ENCODE results near the gene DCAF16. TPM values are rescaled to one million over a fixed set of nuclear protein-coding genes. Genes with fewer than 3 reads are reported as not detected.
"Not testable (repeated sequence)": the region's sequence is repeated elsewhere in the genome, so short reads cannot be mapped to it uniquely, and the experiment has no call there.

DCAF16 gene
- total RNA-seq, result 10 to 100 TPM; 41.7 to 42.0 TPM

GRCh38 chr4:17810260-17811077 lies at the start of gene DCAF16, which contains the start of gene NCAPG:
TSS of gene DCAF16 (minus strand) at chr4:17810757. CDS start at chr4:17804141, 6,616 bp downstream.
TSS of gene NCAPG (plus strand) at chr4:17810979. CDS start at chr4:17811078, 99 bp downstream.
- peaks cover 72% of the 10 kb centered on the region for H3K36me3 Mint-ChIP-seq (ENCODE audit: low read depth)
- peaks cover 57% of the 10 kb centered on the region for H3K4me1 Mint-ChIP-seq
- ChIA-PET POLR2A (interaction anchor here (0.6 to 6.2 kb wide), 26 partner anchors 10 to 298 kb away, joined by 3 to 76 read pairs (median 4); partner anchors contain the start of genes LAP3, LCORL, MED28 and QDPR), CTCF (interaction anchor here (1.4 to 4.2 kb wide), 6 partner anchors 12 to 262 kb away, joined by 4 to 44 read pairs (median 8); partner anchors contain the start of genes LAP3 and MED28)
- peak within 1 kb of the TSS; percentile 91 for H3K4me3 Mint-ChIP-seq
- peak within 1 kb of the TSS; percentile 96 for H3K27ac Mint-ChIP-seq
- no peaks in the 10 kb centered on the region for H3K27me3 Mint-ChIP-seq
- DNase-seq, result peak; percentile 99
- H3K9me3 Mint-ChIP-seq, result no peaks in the 10 kb centered on the region

- ChIA-PET POLR2A (no interaction called here), CTCF (no interaction called here)
- Mint-ChIP-seq H3K4me3 (no peak overlapping the region), H3K27me3 (no peaks in the 10 kb centered on the region), H3K4me1 (no peaks in the 10 kb centered on the region), H3K9me3 (peaks cover 19% of the 10 kb centered on the region), H3K27ac (no peak overlapping the region), H3K36me3 (ENCODE audit: low read depth) (peaks cover 11% of the 10 kb centered on the region)
- no peak for DNase-seq
Measured at GRCh38 chr4:17859793-17860406, 49.3 kb upstream of the DCAF16 start.

GRCh38 chr4:17854036-17854435 lies 43.5 kb upstream of the DCAF16 start:
- no peak overlapping the region for H3K4me3 Mint-ChIP-seq
- H3K27me3 Mint-ChIP-seq, result no peaks in the 10 kb centered on the region
- H3K27ac Mint-ChIP-seq, result no peak overlapping the region
- H3K4me1 Mint-ChIP-seq, result no peaks in the 10 kb centered on the region
- H3K36me3 Mint-ChIP-seq (ENCODE audit: low read depth), result no peaks in the 10 kb centered on the region
- CTCF ChIA-PET, result interaction anchor here (0.7 kb wide), 1 partner anchor 10 kb away, joined by 3 read pairs; no protein-coding TSS in a partner anchor
- POLR2A ChIA-PET, result no interaction called here
- no peak for DNase-seq
- H3K9me3 Mint-ChIP-seq, result no peaks in the 10 kb centered on the region

DNA sequence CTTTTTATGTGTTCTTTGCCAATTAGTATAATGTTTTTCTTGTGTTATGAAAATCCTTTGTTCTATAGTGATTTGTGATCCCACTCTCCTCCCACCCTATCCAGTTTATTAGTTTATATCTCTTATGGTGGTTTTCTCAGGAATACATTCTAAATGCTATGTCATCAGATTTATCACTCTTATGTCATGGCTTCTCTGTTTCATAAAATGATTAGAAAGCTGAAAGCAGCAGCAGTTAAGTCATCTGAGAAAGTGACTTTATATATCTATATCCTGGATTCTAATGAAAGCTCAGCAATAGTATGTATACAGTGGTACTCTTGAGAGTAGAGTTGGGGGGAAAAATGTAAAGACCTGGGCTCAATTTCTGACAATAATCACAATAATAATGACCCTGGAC lies 41.4 kb upstream of the DCAF16 start:
- ChIA-PET POLR2A (interaction anchor here (0.9 to 1.2 kb wide), 2 partner anchors 35 to 42 kb away, joined by 3 read pairs; partner anchors contain the start of gene DCAF16), CTCF (no interaction called here)
- no peaks in the 10 kb centered on the region for H3K9me3 Mint-ChIP-seq
- peaks cover 16% of the 10 kb centered on the region for H3K36me3 Mint-ChIP-seq (ENCODE audit: low read depth)
- no peaks in the 10 kb centered on the region for H3K27me3 Mint-ChIP-seq
- H3K4me1 Mint-ChIP-seq, result no peaks in the 10 kb centered on the region
- DNase-seq, result no peak
- no peak overlapping the region for H3K27ac Mint-ChIP-seq
- H3K4me3 Mint-ChIP-seq, result no peak overlapping the region

GRCh38 chr4:17850295-17850694 lies 39.7 kb upstream of the DCAF16 start:
- CTCF ChIA-PET, H3K4me3 Mint-ChIP-seq, H3K4me1 Mint-ChIP-seq, POLR2A ChIA-PET, H3K27me3 Mint-ChIP-seq, H3K27ac Mint-ChIP-seq, DNase-seq, H3K9me3 Mint-ChIP-seq: not testable (repeated sequence)
- peaks cover 30% of the 10 kb centered on the region for H3K36me3 Mint-ChIP-seq (ENCODE audit: low read depth)

DNA sequence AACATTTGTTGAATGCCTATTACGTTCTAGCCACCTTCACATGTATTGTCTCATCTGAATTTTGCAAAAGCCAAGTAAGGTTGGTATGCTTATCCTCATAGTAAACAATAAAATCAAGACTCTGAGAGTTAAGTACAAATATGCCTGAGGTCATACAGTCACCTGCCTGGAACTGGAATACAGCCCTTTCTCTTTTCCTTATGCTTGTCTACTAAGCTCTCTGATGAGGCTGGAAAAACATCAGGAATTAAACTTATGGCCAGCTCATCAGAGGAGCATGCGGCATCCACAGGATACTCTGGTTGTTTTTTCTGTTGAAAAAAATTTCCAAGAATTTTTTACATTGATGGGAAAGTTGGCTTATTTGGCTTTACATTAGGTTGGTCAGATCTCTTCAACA lies 35.7 kb upstream of the DCAF16 start:
- H3K9me3 Mint-ChIP-seq, result no peaks in the 10 kb centered on the region

DNA sequence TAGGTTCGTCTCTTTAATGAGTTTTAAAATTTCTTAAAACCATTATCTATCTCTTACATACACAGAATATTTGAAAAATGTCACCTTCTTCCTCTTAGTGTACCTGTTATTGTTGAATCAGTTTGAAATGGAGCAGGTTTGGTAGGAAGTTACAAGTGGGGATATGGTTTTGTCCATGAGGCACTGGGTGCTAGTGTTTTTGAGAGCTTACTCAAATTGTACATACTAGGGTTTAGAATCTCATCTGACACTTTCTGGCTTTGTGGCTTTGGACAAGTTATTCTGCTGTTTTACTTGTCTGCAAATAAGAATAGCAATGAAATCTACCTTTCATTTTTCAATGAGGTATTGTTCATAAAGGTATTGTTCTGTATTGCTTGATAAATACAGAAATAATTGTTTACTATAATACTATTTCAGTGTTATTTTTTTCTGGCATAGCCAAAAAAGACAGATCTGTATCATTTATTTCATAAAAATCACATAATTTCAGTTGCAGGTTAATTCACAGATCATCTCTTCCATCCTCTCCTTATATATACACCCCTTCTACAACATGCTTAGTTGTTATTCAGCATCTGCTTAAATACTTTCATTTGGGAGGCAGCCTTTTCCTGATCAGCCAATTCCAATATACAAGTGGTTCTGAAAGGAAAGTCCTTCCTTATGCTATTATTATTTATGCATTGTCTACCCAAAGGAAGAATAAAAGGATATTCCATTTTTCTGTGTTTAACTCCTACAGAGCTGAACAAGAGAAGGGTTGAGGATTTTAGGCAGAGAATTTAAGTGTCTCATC lies 13.5 kb upstream of the DCAF16 start:
- ChIA-PET POLR2A (no interaction called here), CTCF (no interaction called here)
- Mint-ChIP-seq H3K27ac (no peak overlapping the region), H3K27me3 (no peaks in the 10 kb centered on the region), H3K4me3 (no peak overlapping the region), H3K4me1 (peaks cover 32% of the 10 kb centered on the region), H3K36me3 (ENCODE audit: low read depth) (peaks cover 66% of the 10 kb centered on the region), H3K9me3 (no peaks in the 10 kb centered on the region)
- no peak for DNase-seq

More for the DNA sequence above, 35.7 kb upstream of the DCAF16 start:
- Mint-ChIP-seq H3K27me3 (no peaks in the 10 kb centered on the region), H3K36me3 (ENCODE audit: low read depth) (peaks cover 65% of the 10 kb centered on the region), H3K27ac (no peak overlapping the region), H3K4me3 (no peak overlapping the region), H3K4me1 (no peaks in the 10 kb centered on the region)
- ChIA-PET CTCF (interaction anchor here (1.5 kb wide), 1 partner anchor 297 kb away, joined by 5 read pairs; no protein-coding TSS in a partner anchor), POLR2A (interaction anchor here (1.2 kb wide), 1 partner anchor 36 kb away, joined by 3 read pairs; the partner anchor contains the start of genes DCAF16 and NCAPG)
- DNase-seq, result no peak

- DNase-seq, result no peak
- ChIA-PET POLR2A (interaction anchor here (0.7 to 2.7 kb wide), 10 partner anchors 8 to 776 kb away, joined by 3 to 11 read pairs (median 4); partner anchors contain the start of genes LAP3 and MED28), CTCF (interaction anchor here (0.5 to 3.4 kb wide), 27 partner anchors 9 to 778 kb away, joined by 3 to 31 read pairs (median 3); no protein-coding TSS in a partner anchor)
- Mint-ChIP-seq H3K4me3 (no peak overlapping the region), H3K9me3 (no peaks in the 10 kb centered on the region), H3K27me3 (no peaks in the 10 kb centered on the region), H3K27ac (peak overlapping the region; percentile 74), H3K4me1 (peaks cover 55% of the 10 kb centered on the region), H3K36me3 (ENCODE audit: low read depth) (peaks cover 72% of the 10 kb centered on the region)
Measured at GRCh38 chr4:17817027-17817426, 6.5 kb upstream of the DCAF16 start.

GRCh38 chr4:17816142-17816541 lies 5.6 kb upstream of the DCAF16 start:
- Mint-ChIP-seq H3K27ac (peak overlapping the region; percentile 1), H3K36me3 (ENCODE audit: low read depth) (peaks cover 75% of the 10 kb centered on the region), H3K27me3 (no peaks in the 10 kb centered on the region), H3K4me1 (peaks cover 53% of the 10 kb centered on the region), H3K4me3 (no peak overlapping the region), H3K9me3 (no peaks in the 10 kb centered on the region)
- no peak for DNase-seq
- CTCF ChIA-PET, result interaction anchor here (0.5 to 3.4 kb wide), 12 partner anchors 9 to 779 kb away, joined by 3 to 31 read pairs (median 8); no protein-coding TSS in a partner anchor
- POLR2A ChIA-PET, result interaction anchor here (1.3 to 2.7 kb wide), 4 partner anchors 11 to 777 kb away, joined by 3 to 11 read pairs (median 7); partner anchors contain the start of genes LAP3 and MED28

GRCh38 chr4:17814140-17814539 lies 3.6 kb upstream of the DCAF16 start:
- H3K27ac Mint-ChIP-seq, result peak overlapping the region; percentile 64
- H3K9me3 Mint-ChIP-seq, result no peaks in the 10 kb centered on the region
- DNase-seq, result no peak
- POLR2A ChIA-PET, result no interaction called here
- peaks cover 49% of the 10 kb centered on the region for H3K4me1 Mint-ChIP-seq
- H3K4me3 Mint-ChIP-seq, result no peak overlapping the region
- peaks cover 77% of the 10 kb centered on the region for H3K36me3 Mint-ChIP-seq (ENCODE audit: low read depth)
- CTCF ChIA-PET, result no interaction called here
- H3K27me3 Mint-ChIP-seq, result no peaks in the 10 kb centered on the region

DNA sequence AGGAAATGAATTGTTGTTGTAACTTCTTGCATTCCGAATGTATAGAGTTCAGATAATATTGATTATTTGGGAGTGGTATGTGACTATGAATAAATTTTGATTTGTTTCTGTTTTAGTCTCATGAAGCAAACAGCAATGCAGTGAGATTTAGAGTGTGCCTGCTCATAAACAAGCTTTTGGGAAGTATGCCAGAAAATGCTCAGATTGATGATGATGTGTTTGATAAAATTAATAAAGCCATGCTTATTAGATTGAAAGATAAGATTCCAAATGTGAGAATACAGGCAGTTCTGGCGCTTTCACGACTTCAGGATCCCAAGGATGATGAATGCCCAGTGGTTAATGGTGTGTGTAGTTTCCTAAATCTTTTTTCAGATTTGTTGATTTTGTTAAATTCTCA lies 2.2 kb upstream of the DCAF16 start:
- Mint-ChIP-seq H3K27ac (peak overlapping the region; percentile 59), H3K4me1 (peaks cover 55% of the 10 kb centered on the region), H3K9me3 (no peaks in the 10 kb centered on the region), H3K4me3 (peak overlapping the region; percentile 91), H3K27me3 (no peaks in the 10 kb centered on the region), H3K36me3 (ENCODE audit: low read depth) (peaks cover 80% of the 10 kb centered on the region)
- DNase-seq, result no peak
- POLR2A ChIA-PET, result interaction anchor here (1.3 to 6.2 kb wide), 3 partner anchors 15 to 198 kb away, joined by 3 to 64 read pairs (median 3); partner anchors contain the start of gene MED28
- CTCF ChIA-PET, result no interaction called here

DNA sequence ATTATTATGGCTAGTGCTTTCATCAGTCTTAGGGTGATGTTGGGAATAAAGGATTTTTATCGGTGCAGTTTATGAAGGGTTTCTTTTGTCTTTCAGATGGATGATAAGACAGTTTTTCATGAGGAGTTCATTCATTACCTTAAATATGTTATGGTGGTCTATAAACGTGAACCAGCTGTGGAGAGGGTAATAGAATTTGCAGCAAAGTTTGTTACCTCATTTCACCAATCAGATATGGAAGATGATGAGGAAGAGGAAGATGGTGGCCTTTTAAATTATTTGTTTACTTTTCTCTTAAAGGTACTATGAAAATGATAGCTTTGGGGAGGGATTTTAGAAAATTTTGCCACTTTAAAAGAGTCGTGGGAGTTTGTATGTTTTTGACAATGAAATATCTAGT lies 1.6 kb upstream of the DCAF16 start:
- DNase-seq, result no peak
- no peaks in the 10 kb centered on the region for H3K27me3 Mint-ChIP-seq
- H3K9me3 Mint-ChIP-seq, result no peaks in the 10 kb centered on the region
- H3K4me3 Mint-ChIP-seq, result peak overlapping the region; percentile 91
- POLR2A ChIA-PET, result interaction anchor here (1.3 to 6.2 kb wide), 5 partner anchors 14 to 263 kb away, joined by 3 to 76 read pairs (median 14); partner anchors contain the start of genes LAP3 and MED28
- H3K36me3 Mint-ChIP-seq (ENCODE audit: low read depth), result peaks cover 80% of the 10 kb centered on the region
- H3K27ac Mint-ChIP-seq, result peak overlapping the region; percentile 96
- peaks cover 55% of the 10 kb centered on the region for H3K4me1 Mint-ChIP-seq
- CTCF ChIA-PET, result no interaction called here
